Hematopoietic multipotent progenitor cell treated with erythropoietin and hydrocortisone succinate and interleukin-3 and kit ligand, for 6 days (in vitro differentiated cells): ENCODE data around the gene SLC37A2.
A peak's percentile ranks its signal among the peaks of the same experiment; 100 is the strongest.

Experiments used
- DNase-seq: peaks from one replicate; pipeline ENCODE4 v3.0.0-alpha.2; 2015

The SLC37A2 gene

DNA sequence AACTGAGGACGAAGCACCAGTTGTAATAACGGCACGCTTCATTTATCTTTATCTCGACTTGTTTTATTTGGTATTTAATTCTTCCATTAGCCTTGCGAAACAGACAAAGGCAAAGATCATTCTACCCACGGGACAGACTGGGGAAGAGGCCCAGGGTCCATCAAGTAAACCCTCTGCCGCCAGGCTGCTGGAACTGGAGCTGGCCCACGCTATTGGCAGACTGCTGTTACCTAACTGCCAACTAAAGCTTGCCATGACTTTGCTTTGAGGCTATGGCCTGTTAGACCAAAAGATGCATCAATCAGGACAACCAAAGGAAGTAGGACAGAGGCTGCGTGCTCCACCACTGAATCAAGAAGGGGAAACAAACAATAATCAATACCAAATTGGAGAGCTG, 49.1 kb downstream of the SLC37A2 start:
- DNase-seq: no peak

DNA sequence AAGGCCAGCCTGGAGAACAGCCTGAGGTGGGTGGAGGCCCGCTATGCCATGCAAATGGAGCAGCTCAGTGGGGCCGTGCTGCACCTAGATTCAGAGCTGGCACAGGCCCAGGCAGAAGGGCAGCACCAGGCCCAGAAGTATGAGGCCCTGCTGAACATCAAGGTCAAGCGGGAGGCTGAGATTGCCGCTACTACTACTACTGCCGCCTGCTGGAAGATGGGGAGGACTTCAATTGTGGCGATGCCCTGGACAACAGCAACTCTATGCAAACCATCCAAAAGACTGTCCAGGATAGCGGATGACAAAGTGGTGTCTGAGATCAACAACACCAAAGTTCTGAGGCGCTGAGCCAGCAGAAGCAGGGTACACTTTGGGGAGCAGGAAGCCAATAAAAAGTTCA, 51.4 kb downstream of the SLC37A2 start:
- DNase-seq: peak; percentile 20

DNA sequence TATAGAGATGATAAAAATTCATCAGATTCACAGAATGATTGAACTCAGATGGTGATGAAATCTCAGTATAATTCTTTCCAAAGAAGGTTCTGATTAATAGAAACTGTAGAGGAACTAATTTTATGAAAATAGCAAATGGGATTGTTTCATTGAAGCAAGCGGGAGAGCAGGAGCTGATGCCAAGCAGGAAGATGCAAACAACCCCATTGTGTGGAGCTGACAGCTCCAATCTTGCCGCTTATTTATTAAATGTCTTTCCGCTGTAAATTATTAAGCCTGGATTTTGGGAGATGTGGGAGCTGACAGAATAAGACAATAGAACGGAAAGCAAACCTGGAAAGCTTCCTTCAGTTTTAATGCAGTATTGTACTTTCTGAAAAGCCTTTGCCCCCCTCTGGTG, 54.3 kb downstream of the SLC37A2 start:
- DNase-seq: no peak

DNA sequence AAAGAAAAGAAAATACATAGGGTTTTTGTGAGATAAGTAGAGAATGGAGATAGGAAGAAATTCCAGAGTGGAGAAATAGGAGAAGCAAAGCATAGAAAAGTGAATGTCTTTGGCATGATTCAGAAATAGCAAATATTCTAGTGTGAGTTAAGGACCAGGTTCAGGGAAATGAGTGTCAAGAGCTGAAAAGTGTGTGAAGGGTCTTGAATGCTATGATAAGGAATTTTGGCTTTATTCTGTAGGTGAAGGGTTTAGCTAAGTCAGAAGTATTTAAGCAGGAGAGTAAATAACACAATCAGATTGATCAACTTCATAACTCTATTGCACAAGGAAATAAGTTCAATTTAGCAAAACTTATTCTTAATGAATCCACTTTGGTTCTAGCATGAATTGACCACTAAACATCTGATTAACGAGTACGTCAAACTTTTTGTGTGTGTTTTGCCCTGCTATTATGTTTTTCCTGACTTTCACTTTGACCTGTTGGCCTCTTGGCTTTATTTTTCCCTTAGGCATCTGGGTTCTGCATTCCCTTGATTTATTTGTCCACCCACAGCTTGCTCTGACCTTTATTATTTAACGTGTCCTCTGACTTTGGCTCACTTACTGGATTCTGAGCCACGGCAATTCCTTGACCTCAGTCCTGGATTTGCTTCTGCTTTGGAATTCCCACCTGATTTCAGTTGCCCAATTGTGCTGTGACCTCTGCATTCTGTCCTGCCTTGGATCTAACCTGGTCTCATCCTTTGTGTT, 60.3 kb downstream of the SLC37A2 start:
- no peak for DNase-seq

DNA sequence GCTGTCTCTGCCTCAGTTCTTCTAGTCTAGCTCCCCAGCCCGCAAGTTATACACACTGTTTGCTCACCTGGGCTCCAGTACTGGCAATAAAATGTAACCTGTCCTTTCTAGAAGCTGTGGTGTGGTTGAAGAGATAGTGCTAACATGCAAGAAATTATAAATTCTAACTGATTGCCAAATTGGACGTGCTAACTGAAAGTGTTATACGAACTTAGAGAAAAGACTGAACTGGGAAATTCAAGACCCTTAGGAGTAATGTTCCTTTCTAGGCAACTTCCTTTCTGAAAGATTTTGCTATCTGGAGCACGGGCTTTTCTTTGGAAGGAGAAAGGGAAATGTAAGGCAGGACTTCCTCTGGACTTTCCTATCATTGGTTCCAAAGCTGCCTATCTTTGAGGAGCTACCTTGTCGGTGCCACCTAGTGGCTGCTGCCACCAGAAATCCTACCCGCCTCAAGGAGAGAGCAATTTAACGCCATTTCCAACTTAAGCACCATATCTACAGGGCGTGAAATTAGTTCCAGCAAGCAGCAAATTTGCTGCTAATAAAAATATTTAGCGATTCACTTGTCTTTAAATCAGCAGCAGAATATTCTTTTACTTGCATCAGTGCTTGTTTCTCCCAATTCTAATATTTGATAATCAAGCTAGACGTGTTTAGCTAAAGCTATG, 61.0 kb downstream of the SLC37A2 start:
- DNase-seq: peak; percentile 72

DNA sequence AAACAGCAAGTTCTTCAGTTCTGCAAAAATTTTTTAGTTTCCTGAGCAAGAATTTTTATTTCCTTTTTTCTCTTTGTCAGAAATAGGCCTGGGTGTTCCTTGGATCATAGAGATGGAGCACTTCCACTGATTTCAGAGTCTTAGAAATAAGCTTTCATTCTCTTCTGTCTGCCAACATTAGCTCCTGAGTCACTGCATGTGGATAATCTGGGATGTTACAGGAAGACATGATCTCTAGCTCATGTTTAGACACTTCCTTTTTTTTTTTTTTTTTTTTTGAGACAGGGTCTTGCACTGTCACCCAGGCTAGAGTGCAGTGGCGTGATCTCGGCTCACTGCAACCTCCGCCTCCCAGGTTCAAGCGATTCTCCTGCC, 61.5 kb downstream of the SLC37A2 start:
- DNase-seq: no peak

DNA sequence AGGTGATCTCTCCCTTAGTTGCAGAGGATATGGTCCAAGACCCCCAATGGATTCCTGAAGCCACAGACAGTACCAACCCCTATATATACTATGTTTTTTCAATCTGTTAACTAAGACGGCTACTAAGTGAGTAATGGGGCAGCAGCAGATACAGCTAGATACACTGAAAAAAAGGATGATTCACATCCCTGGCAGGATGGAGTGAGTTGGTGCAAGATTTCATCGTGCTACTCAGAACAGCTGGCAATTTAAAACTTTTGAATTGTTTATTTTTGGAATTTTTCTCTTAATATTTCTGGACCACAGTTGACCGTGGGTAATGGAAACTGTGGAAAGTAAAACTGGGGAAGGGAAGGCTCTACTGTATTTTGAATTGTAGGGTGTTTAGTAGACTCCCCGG, 65.3 kb downstream of the SLC37A2 start:
- no peak for DNase-seq

DNA sequence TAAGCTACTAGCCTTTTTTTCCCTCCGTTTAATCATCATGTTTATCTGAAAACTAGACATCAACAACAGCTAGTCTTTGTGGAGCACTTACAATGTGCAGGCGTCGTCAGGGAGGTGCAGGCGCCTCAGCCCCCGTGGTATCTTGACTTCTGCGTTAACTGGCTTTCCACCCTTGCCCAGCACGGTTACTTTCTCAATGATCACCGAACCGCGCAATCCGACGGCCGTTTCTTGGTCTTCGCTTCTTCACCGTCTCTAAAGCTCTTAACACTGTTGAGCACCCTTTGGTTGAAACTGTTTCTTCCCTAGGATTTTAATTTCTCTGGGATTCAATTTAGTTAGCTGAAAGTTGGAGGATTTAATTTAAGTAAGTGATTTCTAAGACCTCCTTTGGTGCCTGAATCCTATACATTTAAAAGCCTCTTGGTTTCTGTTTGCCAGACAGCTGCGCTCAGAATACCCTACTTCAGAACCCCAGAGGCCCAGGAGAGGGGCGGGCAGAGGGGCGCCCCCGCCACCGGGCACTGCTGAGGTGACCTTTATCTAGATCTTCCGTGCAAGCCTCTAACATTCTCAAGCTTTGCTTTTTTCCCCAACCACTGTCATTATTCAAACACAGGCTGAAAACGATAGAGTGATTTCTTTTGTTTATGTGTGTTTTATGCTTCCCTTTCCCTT, 66.3 kb downstream of the SLC37A2 start:
- no peak for DNase-seq

DNA sequence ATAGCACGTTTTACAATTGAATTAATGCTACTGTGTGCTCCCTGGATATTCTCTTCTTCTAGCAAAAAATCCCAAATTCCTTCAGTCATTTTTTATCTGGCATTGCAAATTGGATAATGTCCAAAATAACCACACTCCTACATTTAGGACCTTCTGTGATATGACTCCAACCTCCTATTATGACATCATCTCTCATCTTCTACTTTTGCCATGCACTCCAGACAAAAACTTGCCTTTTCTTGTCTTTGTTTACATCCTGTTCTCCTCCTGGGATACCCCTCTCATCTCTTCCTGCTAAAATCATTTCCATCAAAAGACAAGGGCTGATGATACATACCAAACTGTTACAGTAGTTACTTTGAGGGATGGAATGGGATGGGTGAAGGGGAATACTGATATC, 69.0 kb downstream of the SLC37A2 start:
- no peak for DNase-seq

DNA sequence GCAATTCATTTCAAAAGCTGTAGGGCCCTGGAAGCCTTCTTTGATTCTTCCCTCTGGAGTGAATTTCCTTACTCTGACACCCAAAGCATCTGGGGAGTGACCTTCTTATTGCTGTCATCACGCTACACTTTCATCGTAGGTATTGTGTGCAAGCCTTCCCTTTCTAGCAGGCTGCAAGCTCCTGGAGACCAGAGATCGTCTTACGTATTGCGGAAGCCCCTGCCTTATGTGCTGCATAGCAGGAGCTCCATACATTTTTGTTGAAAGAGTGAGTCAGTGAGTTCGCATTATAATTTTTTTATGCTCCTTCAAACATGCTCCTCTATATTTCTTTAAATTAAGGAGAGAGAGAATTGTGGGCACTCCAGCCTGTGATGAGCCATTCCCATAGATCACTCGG, 69.5 kb downstream of the SLC37A2 start:
- no peak for DNase-seq

DNA sequence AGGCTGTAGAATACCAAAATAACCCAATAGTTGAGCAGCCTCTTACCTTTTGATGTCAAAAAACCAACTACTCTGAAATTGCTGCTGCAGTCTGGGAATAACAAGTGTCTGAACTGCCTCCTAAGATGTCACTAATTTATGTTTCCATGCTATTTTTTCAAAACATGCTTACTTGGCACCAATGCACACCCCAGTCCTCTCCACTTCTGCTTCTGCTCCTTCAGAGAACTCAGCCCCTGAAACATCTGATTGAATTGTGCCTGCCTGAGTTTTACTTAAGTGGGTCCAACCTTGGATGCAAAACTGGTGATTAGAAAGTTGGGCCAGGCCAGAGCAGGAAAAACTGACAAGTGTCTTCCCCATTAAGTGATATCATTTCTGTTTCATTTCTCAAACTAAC, 72.9 kb downstream of the SLC37A2 start:
- no peak for DNase-seq

DNA sequence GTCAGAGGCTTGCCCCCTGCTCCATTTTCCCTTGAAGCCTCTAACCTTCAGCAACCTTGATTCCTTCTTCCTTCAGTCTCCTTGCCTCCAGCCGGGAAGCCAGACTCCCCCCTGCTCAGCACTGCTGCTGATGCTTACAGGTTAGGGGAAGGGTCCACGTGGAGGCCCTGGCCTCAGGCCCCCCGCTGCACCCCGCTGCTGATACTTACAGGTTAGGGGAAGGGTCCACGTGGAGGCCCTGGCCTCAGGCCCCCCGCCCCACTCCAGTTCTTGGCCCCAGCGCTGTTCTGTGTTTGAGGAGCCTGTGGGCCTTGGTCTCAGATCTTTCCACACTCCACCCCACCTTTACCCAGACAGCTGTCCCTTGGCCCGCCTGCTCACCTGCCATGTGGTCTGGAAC, 75.9 kb downstream of the SLC37A2 start:
- DNase-seq: no peak

DNA sequence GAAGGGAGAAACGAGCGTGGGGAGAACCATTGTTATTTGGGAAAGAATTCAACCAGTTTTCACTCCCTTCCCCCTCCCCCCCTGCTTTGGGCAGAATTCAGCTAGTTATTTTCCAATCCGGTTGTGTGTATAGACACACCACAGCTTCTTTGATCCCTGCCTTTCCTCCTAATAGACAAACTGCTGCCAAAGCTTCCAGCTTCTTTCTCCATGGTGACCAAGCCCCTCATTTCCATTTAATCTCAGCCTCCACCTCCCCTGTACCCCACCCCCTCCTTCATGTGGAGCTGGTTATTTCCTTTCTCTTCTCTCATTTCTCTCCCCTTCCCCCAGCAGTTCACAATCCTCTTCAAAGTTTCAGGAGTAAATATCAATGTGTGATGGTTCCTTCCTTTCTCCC, 76.7 kb downstream of the SLC37A2 start:
- no peak for DNase-seq
